GM18499 (cell line): ENCODE data around the gene NSUN4.

Experiments
- ATAC-seq: cut with Tn5 transposase; IDR thresholded peaks from one replicate; pipeline ENCODE4 v1.9.1; 2021; ENCODE audit warnings: moderate number of reproducible peaks; ENCODE audit not compliant: insufficient read depth, unreplicated experiment

Gene NSUN4

GRCh38 chr1:46403916-46404315, 63.3 kb downstream of the NSUN4 start:
- ATAC-seq: no peak

- ATAC-seq: no peak
These were observed 64.0 kb downstream of the NSUN4 start for GRCh38 chr1:46404482-46405196.

GRCh38 chr1:46405197-46405555, 64.6 kb downstream of the NSUN4 start:
- no peak for ATAC-seq

GRCh38 chr1:46405724-46406123, 65.1 kb downstream of the NSUN4 start:
- no peak for ATAC-seq

- no peak for ATAC-seq
These were observed 66.4 kb downstream of the NSUN4 start for GRCh38 chr1:46406881-46407608.

GRCh38 chr1:46407636-46408035, 67.0 kb downstream of the NSUN4 start:
- no peak for ATAC-seq

- ATAC-seq: no peak
These were observed 67.9 kb downstream of the NSUN4 start for GRCh38 chr1:46408356-46409062.

GRCh38 chr1:46409063-46409372, 68.4 kb downstream of the NSUN4 start:
- no peak for ATAC-seq

- ATAC-seq: no peak
These were observed 69.8 kb downstream of the NSUN4 start for GRCh38 chr1:46410156-46411009.

GRCh38 chr1:46411010-46411405, 70.4 kb downstream of the NSUN4 start:
- no peak for ATAC-seq
